GM06990 (cell line): Measurements from ENCODE around the gene TMCC1.

ENCODE experiments used
- DNase-seq: peaks from one replicate; pipeline ENCODE4 v3.0.0-alpha.2; 2011; ENCODE audit not compliant: insufficient read length; ENCODE audit errors: extremely low read depth
- H3K27me3 ChIP-seq: replicated peaks from 2 replicates; pipeline ENCODE4 v1.6.0; 2011; ENCODE audit warnings: low read length; ENCODE audit not compliant: control insufficient read depth, insufficient read depth
- H3K36me3 ChIP-seq: 2 replicates; pipeline ENCODE4 v1.5.1; 2011; ENCODE audit warnings: low read length; ENCODE audit not compliant: control insufficient read depth, insufficient read depth
- H3K4me3 ChIP-seq: replicated peaks from 2 replicates; pipeline ENCODE4 v1.5.1; 2011; ENCODE audit warnings: low read depth, mild to moderate bottlenecking, control low read depth, low read length
- CTCF ChIP-seq: IDR thresholded peaks from 2 replicates; pipeline ENCODE4 v1.5.1; 2011; ENCODE audit warnings: low read length, control low read depth, mild to moderate bottlenecking, inconsistent platforms; ENCODE audit not compliant: insufficient read depth, poor library complexity, severe bottlenecking

TMCC1 gene

GRCh38 chr3:129624347-129625071 lies 269.0 kb downstream of the TMCC1 start:
- Histone ChIP-seq H3K36me3 (no peaks in the 10 kb centered on the region), H3K4me3 (no peak overlapping the region), H3K27me3 (no peaks in the 10 kb centered on the region)
- no peak for DNase-seq
- TF ChIP-seq CTCF = no peak

DNA sequence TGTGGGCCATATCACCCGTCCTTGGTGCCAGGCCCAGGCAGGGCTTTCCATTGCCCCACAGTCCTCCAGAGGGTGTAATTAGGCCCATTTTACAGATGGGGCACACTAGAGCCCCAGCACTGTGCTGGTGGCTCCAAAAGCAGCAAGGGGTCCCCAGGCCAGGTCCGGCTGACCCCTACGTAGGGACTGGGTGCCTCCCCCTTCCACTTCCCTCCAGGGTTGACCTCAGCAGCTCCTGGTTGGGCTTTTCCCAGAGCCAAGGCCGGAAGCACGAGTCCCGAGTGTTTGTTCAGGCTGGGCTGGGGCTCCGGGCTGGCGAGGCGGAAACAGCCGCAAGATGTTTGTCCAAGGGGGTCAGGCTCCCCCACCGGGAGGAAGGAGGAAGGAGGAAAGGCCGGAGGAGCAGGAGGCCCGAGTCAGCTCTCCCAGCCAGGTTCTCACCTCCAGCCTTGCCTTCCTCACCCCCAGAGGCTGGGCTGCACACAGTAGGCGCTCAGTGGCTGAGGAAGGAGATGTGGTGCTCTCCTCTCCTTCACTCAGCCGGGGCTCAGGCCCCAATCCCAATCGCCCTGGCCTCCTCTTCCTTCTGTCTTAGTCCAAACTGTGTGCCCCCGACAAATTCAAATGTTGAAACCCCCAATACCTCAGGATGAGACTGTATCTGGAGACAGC lies 269.9 kb downstream of the TMCC1 start:
- H3K27me3 ChIP-seq = no peaks in the 10 kb centered on the region
- H3K36me3 ChIP-seq = no peaks in the 10 kb centered on the region
- no peak for TF ChIP-seq CTCF
- DNase-seq = no peak
- H3K4me3 ChIP-seq = no peak overlapping the region

GRCh38 chr3:129622933-129623332 lies 270.6 kb downstream of the TMCC1 start:
- no peak for DNase-seq
- no peaks in the 10 kb centered on the region for H3K36me3 ChIP-seq
- no peak for TF ChIP-seq CTCF
- no peak overlapping the region for H3K4me3 ChIP-seq
- no peaks in the 10 kb centered on the region for H3K27me3 ChIP-seq

GRCh38 chr3:129622226-129622874 lies 271.2 kb downstream of the TMCC1 start:
- no peak for DNase-seq
- Histone ChIP-seq H3K4me3 (no peak overlapping the region), H3K27me3 (no peaks in the 10 kb centered on the region), H3K36me3 (no peaks in the 10 kb centered on the region)
- no peak for TF ChIP-seq CTCF

DNA sequence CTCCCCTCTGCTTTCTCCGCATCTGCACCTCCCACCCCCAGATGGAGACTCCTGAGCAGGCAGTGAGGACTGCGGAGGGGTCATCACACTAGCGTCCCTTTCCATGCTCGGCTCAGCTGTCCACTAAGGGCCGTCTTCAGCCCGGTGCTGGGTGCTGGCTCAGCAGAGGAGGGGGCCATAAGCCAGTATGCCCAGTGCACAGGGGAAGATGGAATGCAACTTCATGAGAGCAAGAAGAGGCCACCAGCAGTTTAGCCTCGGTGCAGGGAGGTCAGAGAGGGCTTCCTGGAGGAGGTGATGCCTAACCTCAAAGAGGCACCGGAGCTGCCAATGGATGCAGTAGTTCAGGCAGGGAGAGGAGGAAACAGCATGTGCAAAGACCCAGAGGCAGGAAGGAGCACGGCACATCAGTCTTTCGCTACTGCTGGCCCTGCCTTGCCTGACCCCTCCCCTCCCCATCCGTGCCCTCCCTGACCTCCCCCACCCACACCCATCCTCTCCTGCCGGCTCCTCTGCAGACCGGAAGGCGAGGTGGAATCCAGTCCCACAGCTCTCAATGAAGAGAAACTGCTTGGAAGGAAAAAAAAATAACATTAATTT lies 271.8 kb downstream of the TMCC1 start:
- Histone ChIP-seq H3K36me3 (no peaks in the 10 kb centered on the region), H3K4me3 (no peak overlapping the region), H3K27me3 (no peaks in the 10 kb centered on the region)
- no peak for TF ChIP-seq CTCF
- no peak for DNase-seq
